Measurements from ENCODE around the gene MICAL2. TPM values are rescaled to one million over a fixed set of nuclear protein-coding genes. Genes with fewer than 3 reads are reported as not detected.

The MICAL2 gene
- total RNA-seq, 1 donor from 2014 or later, result 0.27 TPM

DNA sequence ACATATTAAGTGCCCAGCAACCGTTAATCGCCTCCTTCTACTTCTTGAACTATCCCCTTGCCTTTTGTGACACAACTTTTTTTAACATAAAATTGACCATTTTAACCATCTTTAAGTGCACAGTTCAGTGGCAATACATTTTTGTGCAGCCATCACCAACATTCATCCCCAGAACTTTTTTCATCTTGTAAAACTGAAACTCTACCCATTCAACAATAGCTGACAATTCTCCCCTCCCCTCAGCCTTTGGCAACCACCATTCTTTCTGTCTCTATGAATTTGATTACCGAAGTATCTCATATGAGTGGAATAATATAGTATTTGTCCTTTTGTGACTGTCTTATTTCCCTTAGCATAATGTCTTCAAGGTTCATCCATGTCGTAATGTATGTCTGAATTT, 66.0 kb downstream of the MICAL2 start:
- POLR2A ChIA-PET, result no interaction called here
- intact Hi-C loops (cut with micrococcal nuclease), result no loop called here
- no peak for DNase-seq

DNA sequence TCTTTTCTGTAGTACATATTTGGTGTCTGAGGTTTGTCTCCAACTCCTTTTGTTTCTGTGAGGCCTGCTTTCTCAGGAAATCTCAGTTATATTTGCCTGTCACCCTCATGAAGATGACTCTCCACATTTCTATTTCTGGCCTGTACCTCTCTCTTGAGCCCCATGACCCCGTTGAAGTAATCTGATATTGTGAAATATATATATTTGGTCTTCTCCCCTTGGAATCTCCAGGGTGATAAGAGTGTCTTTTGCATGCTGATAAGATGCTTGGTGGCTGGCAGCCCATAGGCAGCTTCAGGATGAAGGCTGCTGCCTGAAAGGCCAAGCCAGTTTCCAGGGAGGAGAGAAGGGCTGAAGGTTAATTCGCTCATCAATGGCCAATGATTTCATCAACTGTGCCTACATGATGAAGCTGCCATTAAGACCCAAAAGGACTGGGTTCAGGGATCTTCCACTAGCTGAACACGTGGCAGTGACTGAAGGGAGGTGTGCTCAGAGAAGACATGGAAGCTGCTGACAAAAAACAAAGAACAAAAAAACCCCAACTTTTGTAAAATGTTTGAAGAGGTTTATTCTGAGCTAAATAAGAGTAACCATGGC, 67.4 kb downstream of the MICAL2 start:
- ATAC-seq (ENCODE audit: low read depth) (no peak), DNase-seq (no peak)
- Mint-ChIP-seq H3K27me3 (peaks cover 4% of the 10 kb centered on the region), H3K27ac (no peak overlapping the region), H3K36me3 (ENCODE audit: low read depth) (no peaks in the 10 kb centered on the region), H3K9me3 (no peaks in the 10 kb centered on the region), H3K4me1 (no peaks in the 10 kb centered on the region), H3K4me3 (no peak overlapping the region)
- POLR2A ChIA-PET, result no interaction called here
- no peak for TF ChIP-seq CTCF (IDR thresholded peaks at IDR 0.05)
- intact Hi-C loops (cut with micrococcal nuclease), result no loop called here
- CTCF ChIA-PET, result no interaction called here

More for the DNA sequence above, 66.0 kb downstream of the MICAL2 start:
- CTCF ChIA-PET, result no interaction called here
- Mint-ChIP-seq H3K27ac (no peak overlapping the region), H3K9me3 (no peaks in the 10 kb centered on the region), H3K36me3 (ENCODE audit: low read depth) (no peaks in the 10 kb centered on the region), H3K27me3 (peaks cover 4% of the 10 kb centered on the region), H3K4me3 (no peak overlapping the region), H3K4me1 (no peaks in the 10 kb centered on the region)
- no peak for ATAC-seq (ENCODE audit: low read depth)
- no peak for TF ChIP-seq CTCF (IDR thresholded peaks at IDR 0.05)

- POLR2A ChIA-PET, result no interaction called here
- H3K27ac Mint-ChIP-seq, result no peak overlapping the region
- no peak for DNase-seq
These were observed 68.6 kb downstream of the MICAL2 start for GRCh38 chr11:12179019-12179418.

GRCh38 chr11:12179531-12179930, 69.1 kb downstream of the MICAL2 start:
- Mint-ChIP-seq H3K4me3 (no peak overlapping the region), H3K27me3 (peaks cover 4% of the 10 kb centered on the region), H3K4me1 (no peaks in the 10 kb centered on the region), H3K27ac (no peak overlapping the region), H3K9me3 (no peaks in the 10 kb centered on the region), H3K36me3 (ENCODE audit: low read depth) (no peaks in the 10 kb centered on the region)
- CTCF ChIA-PET, result no interaction called here
- no peak for TF ChIP-seq CTCF (IDR thresholded peaks at IDR 0.05)
- POLR2A ChIA-PET, result no interaction called here
- intact Hi-C loops (cut with micrococcal nuclease), result no loop called here
- ATAC-seq (ENCODE audit: low read depth) (no peak), DNase-seq (no peak)

More at GRCh38 chr11:12179019-12179418, 68.6 kb downstream of the MICAL2 start:
- peaks cover 4% of the 10 kb centered on the region for H3K27me3 Mint-ChIP-seq
- no peak for TF ChIP-seq CTCF (IDR thresholded peaks at IDR 0.05)
- H3K4me3 Mint-ChIP-seq, result no peak overlapping the region
- no peak for ATAC-seq (ENCODE audit: low read depth)
- H3K4me1 Mint-ChIP-seq, result no peaks in the 10 kb centered on the region
- intact Hi-C loops (cut with micrococcal nuclease), result no loop called here
- no peaks in the 10 kb centered on the region for H3K36me3 Mint-ChIP-seq (ENCODE audit: low read depth)
- CTCF ChIA-PET, result no interaction called here
- H3K9me3 Mint-ChIP-seq, result no peaks in the 10 kb centered on the region

DNA sequence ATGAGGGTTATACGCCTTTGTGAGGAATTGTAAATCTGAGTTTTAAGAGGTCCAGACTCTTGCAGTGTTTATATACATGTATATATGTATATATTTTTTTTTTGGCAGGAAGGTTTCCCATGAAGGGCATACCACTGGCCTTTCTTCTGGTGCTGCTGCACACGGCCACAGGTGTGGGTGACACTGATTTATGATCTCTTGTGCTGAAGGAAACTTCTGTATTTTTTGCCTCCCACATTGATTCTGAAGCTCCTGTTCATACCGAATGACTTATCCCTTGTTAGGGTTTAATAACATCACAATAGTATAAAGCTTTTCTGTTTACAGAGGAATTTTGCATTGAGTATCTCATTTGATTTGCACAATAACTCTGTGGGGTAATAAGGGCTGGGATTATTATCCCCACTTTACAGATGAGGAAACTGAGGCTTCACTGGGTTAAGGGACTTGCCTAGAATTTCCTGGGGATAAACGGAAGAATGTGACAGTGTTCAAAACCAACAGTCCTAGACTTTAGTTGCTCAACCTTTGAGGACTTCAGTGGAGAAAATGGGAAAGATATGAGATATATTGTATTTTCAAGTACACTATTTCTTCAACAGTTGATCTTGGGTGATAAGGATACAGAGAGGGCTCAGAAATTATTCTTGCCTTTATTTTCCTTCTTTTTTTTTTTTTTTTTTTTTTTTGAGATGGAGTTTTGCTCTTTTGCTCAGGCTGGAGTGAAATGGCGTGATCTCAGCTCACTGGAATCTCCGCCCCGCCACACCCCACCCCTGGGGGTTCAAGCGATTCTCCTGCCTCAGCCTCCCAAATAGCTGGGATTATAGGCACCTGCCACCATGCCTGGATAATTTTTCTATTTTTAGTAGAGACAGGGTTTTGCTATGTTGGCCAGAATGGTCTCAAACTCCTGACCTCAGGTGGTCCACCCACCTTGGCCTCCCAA, 70.1 kb downstream of the MICAL2 start:
- DNase-seq (no peak), ATAC-seq (ENCODE audit: low read depth) (no peak)
- no peaks in the 10 kb centered on the region for H3K9me3 Mint-ChIP-seq
- intact Hi-C loops (cut with micrococcal nuclease), result no loop called here
- TF ChIP-seq CTCF (IDR thresholded peaks at IDR 0.05), result no peak
- ChIA-PET POLR2A (no interaction called here), CTCF (interaction anchor here (1.3 kb wide), 1 partner anchor 14 kb away, joined by 3 read pairs; no protein-coding TSS in a partner anchor)
- H3K36me3 Mint-ChIP-seq (ENCODE audit: low read depth), result no peaks in the 10 kb centered on the region
- H3K4me3 Mint-ChIP-seq, result no peak overlapping the region
- peaks cover 4% of the 10 kb centered on the region for H3K27me3 Mint-ChIP-seq
- no peak overlapping the region for H3K27ac Mint-ChIP-seq
- no peaks in the 10 kb centered on the region for H3K4me1 Mint-ChIP-seq

Measured in activated B cell treated with CpG ODN at 0.5 μM for 24 hours (primary cell).